ENCODE results near the gene CACNA1D.

Gene CACNA1D

DNA sequence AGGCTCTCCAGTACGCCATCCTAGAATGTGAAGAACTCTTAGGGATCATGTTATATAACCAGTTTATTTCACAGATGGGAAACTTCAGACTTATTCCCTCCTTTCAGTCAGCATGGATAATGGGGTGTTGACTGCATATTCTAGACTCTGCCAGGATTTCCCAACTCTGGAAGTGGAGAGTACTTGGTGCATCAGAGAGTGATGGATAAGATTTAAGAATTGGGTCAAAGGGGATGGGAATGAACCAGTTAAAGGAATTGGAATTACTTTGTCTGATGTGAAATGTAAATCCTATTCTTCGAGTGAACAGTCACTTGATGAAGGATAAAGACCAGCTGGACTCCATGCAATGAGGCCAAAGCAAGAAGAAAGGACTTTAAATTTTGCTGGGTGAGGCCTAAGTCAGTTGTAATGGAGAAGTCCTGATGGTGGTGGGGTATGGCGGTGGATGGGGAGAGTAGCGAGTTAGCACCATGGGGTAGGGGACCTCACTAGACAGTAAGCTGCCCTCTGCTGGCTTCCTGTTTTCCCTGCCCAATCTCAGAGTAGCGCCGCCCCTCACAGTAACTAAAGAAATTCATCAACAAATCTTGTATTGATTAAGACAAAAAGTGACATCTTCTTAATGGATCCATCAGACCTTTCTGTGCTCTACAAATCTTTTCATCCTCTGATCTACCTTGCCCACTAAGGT, 7.3 kb upstream of the CACNA1D start:
- TF ChIP-seq, protein P1, sequence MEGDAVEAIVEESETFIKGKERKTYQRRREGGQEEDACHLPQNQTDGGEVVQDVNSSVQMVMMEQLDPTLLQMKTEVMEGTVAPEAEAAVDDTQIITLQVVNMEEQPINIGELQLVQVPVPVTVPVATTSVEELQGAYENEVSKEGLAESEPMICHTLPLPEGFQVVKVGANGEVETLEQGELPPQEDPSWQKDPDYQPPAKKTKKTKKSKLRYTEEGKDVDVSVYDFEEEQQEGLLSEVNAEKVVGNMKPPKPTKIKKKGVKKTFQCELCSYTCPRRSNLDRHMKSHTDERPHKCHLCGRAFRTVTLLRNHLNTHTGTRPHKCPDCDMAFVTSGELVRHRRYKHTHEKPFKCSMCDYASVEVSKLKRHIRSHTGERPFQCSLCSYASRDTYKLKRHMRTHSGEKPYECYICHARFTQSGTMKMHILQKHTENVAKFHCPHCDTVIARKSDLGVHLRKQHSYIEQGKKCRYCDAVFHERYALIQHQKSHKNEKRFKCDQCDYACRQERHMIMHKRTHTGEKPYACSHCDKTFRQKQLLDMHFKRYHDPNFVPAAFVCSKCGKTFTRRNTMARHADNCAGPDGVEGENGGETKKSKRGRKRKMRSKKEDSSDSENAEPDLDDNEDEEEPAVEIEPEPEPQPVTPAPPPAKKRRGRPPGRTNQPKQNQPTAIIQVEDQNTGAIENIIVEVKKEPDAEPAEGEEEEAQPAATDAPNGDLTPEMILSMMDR (IDR thresholded peaks at IDR 0.05; ENCODE audit: insufficient read depth, low read length, missing control alignments) = no peak
- no peak overlapping the region for H3K4me3 ChIP-seq (ENCODE audit: low read depth, low read length)
- no peak for DNase-seq (ENCODE audit: low read depth, low spot score)
- CTCF ChIA-PET = no interaction called here
- POLR2A ChIA-PET = no interaction called here

DNA sequence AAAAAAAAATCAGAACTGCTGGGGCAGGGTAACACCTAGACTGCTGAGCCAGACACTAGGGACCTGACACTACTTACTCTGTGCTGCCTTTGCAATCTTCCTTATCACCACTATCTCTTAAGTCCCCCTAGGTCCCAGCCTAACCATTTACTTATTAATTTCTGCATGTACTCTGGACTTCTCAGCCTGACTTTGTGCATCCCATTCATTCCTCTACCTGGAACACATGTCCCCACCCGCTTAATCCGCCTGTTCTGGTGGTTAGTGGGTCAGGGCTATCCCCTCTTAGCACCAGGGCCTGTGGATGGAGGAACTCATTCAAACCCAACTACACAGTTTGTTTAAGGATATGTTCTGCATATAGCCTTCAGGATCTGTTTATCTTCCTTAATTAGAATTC, 5.0 kb upstream of the CACNA1D start:
- ChIA-PET POLR2A (no interaction called here), CTCF (no interaction called here)
- H3K4me3 ChIP-seq (ENCODE audit: low read depth, low read length) = no peak overlapping the region
- TF ChIP-seq, protein P1 (IDR thresholded peaks at IDR 0.05; ENCODE audit: insufficient read depth, low read length, missing control alignments) = no peak
- no peak for DNase-seq (ENCODE audit: low read depth, low spot score)

DNA sequence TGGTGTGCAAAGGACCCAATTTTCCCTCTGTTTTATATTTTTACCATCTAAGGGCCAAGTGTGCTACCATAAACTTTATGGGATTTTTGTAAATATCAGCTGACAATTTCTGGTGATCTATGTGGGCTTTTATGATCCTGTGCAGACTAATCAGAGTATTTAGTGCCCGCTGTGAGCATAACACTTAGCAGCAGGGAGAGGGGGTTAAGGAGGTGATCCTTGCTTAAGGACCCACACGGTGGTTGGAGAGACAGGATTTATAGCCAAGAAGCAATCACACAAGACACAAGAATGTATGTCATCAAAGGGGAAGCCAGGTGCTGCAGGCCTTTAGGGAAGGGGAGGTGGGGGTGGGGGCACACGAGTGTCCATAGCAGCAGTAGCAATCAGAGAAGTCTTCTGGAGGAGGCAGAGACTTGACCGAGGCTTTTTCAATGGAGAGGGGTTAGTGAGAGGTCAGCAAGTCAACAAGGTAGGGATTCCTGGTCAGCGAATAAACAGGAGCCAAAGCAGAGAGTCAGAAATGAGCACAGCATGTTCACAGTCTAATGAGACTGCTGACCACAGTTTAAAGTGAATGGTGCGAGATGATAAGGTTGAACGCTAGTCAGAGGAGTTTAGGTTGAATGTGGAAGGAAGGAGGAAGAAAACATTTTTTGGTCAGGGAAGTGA, 4.5 kb upstream of the CACNA1D start:
- H3K4me3 ChIP-seq (ENCODE audit: low read depth, low read length) = no peak overlapping the region
- TF ChIP-seq, protein P1 (IDR thresholded peaks at IDR 0.05; ENCODE audit: insufficient read depth, low read length, missing control alignments) = no peak
- ChIA-PET POLR2A (no interaction called here), CTCF (no interaction called here)
- no peak for DNase-seq (ENCODE audit: low read depth, low spot score)

DNA sequence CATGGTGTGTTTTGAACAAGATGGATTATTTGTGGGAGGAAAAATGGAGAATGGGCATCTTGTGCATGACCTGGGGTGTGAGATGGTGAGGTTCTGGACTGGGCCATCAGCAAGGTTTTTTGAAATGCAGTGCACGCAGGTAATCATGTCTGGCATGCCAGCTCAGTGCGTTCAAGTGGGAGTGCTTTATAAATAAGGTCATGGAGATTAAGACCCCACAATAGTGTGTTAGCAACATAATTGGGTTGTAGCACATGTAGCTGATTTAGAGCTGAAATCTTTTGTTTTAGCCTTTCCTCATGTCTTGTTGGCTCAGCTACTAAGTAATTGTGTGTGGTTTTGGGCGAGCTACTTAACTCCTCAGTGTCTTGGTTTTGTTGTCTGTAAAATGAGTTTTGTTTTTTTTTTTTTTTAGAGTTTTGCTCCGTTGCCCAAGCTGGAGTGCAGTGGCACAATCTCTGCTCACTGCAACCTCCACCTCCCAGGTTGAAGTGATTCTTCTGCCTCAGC, 3.9 kb upstream of the CACNA1D start:
- ChIA-PET POLR2A (no interaction called here), CTCF (no interaction called here)
- H3K4me3 ChIP-seq (ENCODE audit: low read depth, low read length) = no peak overlapping the region
- no peak for DNase-seq (ENCODE audit: low read depth, low spot score)
- TF ChIP-seq, protein P1 (IDR thresholded peaks at IDR 0.05; ENCODE audit: insufficient read depth, low read length, missing control alignments) = no peak

DNA sequence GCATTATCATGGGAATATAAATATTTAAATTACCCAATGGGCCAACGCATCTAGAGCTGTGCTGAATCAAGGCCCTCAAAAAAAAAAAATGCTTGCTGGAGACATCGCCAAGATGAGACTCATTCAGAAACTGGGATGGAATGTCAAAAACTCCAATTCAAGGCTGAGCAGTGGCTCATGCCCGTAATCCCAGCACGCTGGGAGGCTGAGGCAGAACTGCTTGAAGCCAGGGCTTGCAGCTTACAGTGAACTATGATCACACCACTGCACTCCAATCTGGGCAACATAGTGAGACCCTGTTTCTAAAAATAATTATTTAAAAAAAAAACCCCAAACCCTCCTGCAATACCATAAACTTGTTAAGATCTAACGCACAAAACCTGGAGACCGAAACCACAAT, 3.1 kb upstream of the CACNA1D start:
- TF ChIP-seq, protein P1 (IDR thresholded peaks at IDR 0.05; ENCODE audit: insufficient read depth, low read length, missing control alignments) = no peak
- POLR2A ChIA-PET = no interaction called here
- no peak overlapping the region for H3K4me3 ChIP-seq (ENCODE audit: low read depth, low read length)
- no peak for DNase-seq (ENCODE audit: low read depth, low spot score)
- CTCF ChIA-PET = no interaction called here

DNA sequence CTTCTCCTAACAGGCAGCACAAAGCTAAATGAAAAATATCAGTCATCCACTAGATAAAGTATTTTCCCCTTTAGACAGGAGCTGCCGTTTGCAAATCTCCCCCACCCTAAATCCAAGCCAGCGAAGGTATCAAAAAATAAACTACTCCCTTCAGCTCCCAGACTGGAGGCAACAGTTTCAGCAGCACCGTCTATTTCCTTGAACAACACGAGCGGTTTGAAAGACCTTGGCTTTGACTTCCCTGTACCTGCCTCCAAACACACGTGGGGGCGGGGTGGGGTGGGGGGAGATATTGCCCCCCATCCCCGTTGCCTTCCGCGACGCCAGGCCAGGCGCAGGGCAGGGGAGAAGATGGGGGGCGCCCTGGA, 832 bp upstream of the CACNA1D start:
- POLR2A ChIA-PET = no interaction called here
- no peak overlapping the region for H3K4me3 ChIP-seq (ENCODE audit: low read depth, low read length)

More for the DNA sequence above, 832 bp upstream of the CACNA1D start:
- TF ChIP-seq, protein P1 (IDR thresholded peaks at IDR 0.05; ENCODE audit: insufficient read depth, low read length, missing control alignments) = no peak
- CTCF ChIA-PET = no interaction called here
- DNase-seq (ENCODE audit: low read depth, low spot score) = no peak
